BJ (cell line): ENCODE data around the gene C10orf95. TPM values are rescaled to one million over a fixed set of nuclear protein-coding genes. Genes with fewer than 3 reads are reported as not detected.
A peak's percentile ranks its signal among the peaks of the same experiment; 100 is the strongest.

Experiments
- CTCF ChIA-PET: fragments of 350-600 bp; formaldehyde crosslinking; extraction: SDS; loops from one replicate; lab custom pipeline; 2021; ENCODE audit warnings: antibody characterized with exemption, inconsistent platforms; lab: Yijun Ruan, JAX
- POLR2A ChIA-PET: fragments of 300-600 bp; sonication (Branson Sonifier 250); formaldehyde crosslinking; extraction: SDS; loops from one replicate; lab custom pipeline; 2021; ENCODE audit warnings: antibody characterized with exemption; lab: Charles Lee
- DNase-seq: peaks from one replicate; pipeline ENCODE4 v3.0.0-alpha.2; 2011; ENCODE audit warnings: low read depth
- H3K27me3 ChIP-seq: 2 replicates; pipeline ENCODE4 v1.6.0; 2011; ENCODE audit warnings: low read length; ENCODE audit not compliant: control insufficient read depth, insufficient read depth
- H3K36me3 ChIP-seq: 2 replicates; pipeline ENCODE4 v1.5.1; 2011; ENCODE audit warnings: low read length; ENCODE audit not compliant: control insufficient read depth, insufficient read depth
- H3K4me3 ChIP-seq: 2 replicates; pipeline ENCODE4 v1.5.1; 2011; ENCODE audit warnings: low read depth, mild to moderate bottlenecking, control low read depth, low read length
- CTCF ChIP-seq: IDR thresholded peaks from 2 replicates; pipeline ENCODE4 v1.5.1; 2011; ENCODE audit warnings: low read depth, mild to moderate bottlenecking, control low read depth, inconsistent platforms, low read length, moderate library complexity; ENCODE audit not compliant: insufficient read depth
- polyA plus RNA-seq: library from polyadenylated mRNA; depleted of rRNA; stranded (reverse); fragments of >200 nt; gene quantifications from 2 replicates; pipeline ENCODE4 v1.2.3, GENCODE V29; 2011

The C10orf95 gene
- polyA plus RNA-seq, 1 experiment, result not detected

DNA sequence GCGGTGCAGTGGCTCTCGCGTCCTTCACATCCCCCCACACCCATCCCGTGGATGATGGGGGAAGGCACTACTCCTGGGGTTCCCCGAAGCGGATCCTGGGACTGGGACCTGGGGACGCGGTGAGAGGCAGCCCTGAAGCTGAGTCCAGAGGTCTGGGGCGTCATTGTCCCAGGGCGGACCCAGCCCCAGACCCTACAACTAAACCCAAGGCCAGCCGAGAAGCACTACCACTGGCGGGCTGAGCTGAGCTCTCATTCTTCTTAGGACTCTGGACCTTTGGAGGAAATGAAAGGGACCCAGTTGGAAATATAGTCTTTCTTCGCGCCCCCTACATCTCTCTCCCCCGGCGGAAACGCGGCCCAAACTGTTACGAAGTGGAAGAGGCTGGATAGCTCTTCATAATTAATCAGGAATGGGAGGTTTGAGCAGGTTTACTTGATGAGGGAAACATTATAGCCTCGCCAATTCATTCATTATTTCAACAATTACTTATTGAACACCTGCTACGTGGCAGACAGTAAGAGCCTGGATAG is 31.1 kb downstream of the C10orf95 start:
- Histone ChIP-seq H3K36me3 (peaks cover 8% of the 10 kb centered on the region), H3K27me3 (peaks cover 4% of the 10 kb centered on the region), H3K4me3 (peak overlapping the region; percentile 82)
- TF ChIP-seq CTCF, result no peak
- POLR2A ChIA-PET, result interaction anchor here (1.3 to 3.1 kb wide), 2 partner anchors 12 to 190 kb away, joined by 3 to 7 read pairs; partner anchors contain the start of gene CUEDC2
- CTCF ChIA-PET, result interaction anchor here (1.0 to 7.0 kb wide), 11 partner anchors 10 to 250 kb away, joined by 3 to 60 read pairs (median 25); partner anchors contain the start of genes C10orf95 and CUEDC2
- no peak for DNase-seq

DNA sequence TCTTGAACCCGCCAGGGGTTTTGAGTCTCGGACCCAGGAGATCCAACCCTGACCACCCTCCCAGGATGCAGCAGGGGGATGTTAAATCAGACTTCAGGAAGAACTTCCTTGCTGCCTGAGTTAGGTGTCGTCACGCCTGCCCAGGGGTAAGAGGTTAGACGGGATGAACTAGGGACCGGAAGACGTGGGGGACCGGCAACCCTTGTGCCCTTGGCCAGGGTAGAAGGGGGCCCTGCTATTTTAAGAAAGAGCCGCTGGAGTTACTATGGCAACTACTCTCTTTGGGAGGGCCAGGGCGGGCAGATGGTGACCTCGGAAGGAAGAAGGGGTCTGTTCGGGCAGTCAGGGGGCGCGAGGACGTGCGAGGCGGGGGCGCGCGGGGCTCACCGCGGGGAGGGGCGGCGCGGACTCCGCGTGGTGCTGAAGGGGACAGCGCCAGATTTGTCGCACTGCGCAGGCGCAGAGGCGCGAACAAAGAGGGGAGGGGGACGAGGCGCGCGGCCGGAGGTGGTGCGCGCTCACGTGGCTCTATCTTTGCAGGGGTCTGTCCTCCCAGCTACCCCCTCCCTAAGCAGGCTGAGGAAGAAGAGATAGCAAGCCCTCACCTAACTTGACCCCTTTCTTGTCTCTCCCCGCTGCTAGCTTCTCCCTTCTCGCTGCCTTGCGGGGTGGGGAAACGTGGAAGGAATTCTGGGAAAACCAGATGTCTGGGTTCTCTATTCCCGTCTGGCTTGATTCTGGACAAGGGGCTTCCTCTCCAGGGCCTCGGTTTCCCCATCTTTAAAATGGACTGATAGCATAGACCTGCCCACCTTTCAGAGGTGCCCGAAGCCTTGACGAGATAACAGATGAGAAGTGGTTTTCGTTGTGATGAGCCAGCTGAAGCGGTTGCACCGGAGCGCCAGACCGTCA is 31.8 kb downstream of the C10orf95 start:
- Histone ChIP-seq H3K36me3 (peaks cover 8% of the 10 kb centered on the region), H3K27me3 (peaks cover 6% of the 10 kb centered on the region), H3K4me3 (peak overlapping the region; percentile 82)
- ChIA-PET POLR2A (interaction anchor here (3.1 kb wide), 1 partner anchor 13 kb away, joined by 7 read pairs; the partner anchor contains the start of gene CUEDC2), CTCF (interaction anchor here (3.5 to 7.0 kb wide), 7 partner anchors 9 to 249 kb away, joined by 20 to 60 read pairs (median 30); no protein-coding TSS in a partner anchor)
- DNase-seq, result no peak
- no peak for TF ChIP-seq CTCF

DNA sequence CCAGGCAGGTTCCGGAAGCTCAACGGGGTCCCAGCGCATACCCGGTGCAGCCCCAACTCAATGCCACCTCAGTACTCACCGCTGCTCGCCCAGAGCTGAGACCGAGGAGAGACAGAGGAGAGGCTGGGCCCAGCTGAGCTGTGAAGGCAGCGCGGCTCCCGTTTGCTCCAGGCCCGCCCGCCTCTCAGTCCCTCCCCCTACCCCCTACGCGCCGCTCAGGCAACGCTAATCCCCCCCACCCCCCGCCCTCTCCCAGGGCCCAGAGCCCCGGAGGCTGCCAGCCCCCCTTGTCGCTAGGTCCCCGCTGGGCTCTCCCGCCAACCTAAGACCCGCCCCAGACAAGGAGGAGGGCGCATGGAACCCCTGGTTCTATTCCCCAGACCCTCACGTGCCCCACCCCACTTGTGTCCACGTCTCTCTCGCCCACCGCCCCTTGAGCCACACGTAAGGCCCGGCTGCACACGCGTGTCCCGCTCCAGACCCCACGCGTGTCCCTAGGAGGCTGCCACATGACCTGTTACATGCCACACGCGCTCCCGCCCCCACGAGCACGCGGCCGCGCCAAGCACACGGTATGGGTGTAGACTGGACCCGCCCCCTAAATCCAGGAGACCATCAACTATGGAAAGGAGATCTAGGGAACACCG is 32.6 kb downstream of the C10orf95 start, which contains the start of gene PSD:
TSS of gene PSD (minus strand) at position 164 of the 647 bp plus-strand sequence. CDS start 1,747 bp downstream, outside the sequence.
- H3K4me3 ChIP-seq, result peak within 1 kb of the TSS; percentile 1; the same call in 1 of the 2 replicates
- TF ChIP-seq CTCF, result no peak
- DNase-seq, result no peak
- ChIA-PET CTCF (interaction anchor here (3.7 kb wide), 1 partner anchor 15 kb away, joined by 17 read pairs; no protein-coding TSS in a partner anchor), POLR2A (no interaction called here)
- peaks cover 11% of the 10 kb centered on the region for H3K27me3 ChIP-seq
- H3K36me3 ChIP-seq, result peaks cover 3% of the 10 kb centered on the region

DNA sequence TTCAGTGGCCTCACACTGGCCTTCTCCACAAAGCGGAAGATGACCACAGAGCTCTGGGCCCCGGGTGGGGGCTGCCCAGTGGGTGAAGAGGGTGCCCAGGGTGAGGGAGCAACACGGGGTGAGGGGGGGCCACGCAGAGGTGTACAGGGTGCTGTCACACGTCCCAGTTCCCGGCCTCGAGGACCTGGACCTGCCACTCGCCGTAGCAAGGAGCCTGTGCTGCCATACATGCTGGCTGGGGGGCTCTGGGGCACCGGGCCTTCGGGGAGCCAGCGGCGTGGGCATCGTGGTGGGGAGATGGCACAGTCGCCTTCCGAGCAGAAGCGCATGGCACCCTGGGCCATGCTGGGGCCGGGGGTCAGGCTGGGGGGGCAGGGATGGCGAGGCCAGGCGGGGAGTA is 34.6 kb downstream of the C10orf95 start:
- no peak for DNase-seq
- Histone ChIP-seq H3K4me3 (no peak overlapping the region), H3K36me3 (no peaks in the 10 kb centered on the region), H3K27me3 (peaks cover 27% of the 10 kb centered on the region)
- ChIA-PET POLR2A (no interaction called here), CTCF (interaction anchor here (0.9 to 3.7 kb wide), 2 partner anchors 13 to 17 kb away, joined by 3 to 17 read pairs; no protein-coding TSS in a partner anchor)
- TF ChIP-seq CTCF, result no peak
